VCaP (cell line): ENCODE measurements around the gene HS6ST3.

Experiments used
- H3K27ac ChIP-seq: fragments of 450-650 bp; 2 replicates; pipeline ENCODE4 v1.5.1; 2017
- TF ChIP-seq, protein P1 (sequence below): fragments of 450-650 bp; conservative IDR thresholded peaks from 2 replicates; pipeline ENCODE4 v1.5.1; 2017; ENCODE audit warnings: mild to moderate bottlenecking, moderate library complexity

The HS6ST3 gene

DNA sequence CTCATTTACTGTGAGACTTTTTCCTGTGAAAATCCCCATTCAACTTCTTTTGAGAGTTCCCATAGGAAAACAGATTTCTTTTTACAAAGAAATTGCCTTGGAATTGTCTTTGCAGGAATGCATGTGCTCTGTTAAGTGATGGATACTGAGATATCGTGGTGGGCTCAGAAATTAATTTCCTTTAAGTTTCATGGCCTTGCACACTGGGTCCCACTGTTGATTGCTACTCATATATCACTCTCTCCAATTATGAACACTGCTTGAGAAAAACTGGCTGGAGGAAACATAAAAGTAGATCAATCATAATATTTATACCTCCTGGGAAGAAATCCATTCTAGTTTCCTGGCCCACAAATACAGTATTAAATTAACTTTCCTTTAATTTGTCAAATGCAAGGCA lies 773.1 kb downstream of the HS6ST3 start:
- no peak overlapping the region for H3K27ac ChIP-seq
- TF ChIP-seq, protein P1, sequence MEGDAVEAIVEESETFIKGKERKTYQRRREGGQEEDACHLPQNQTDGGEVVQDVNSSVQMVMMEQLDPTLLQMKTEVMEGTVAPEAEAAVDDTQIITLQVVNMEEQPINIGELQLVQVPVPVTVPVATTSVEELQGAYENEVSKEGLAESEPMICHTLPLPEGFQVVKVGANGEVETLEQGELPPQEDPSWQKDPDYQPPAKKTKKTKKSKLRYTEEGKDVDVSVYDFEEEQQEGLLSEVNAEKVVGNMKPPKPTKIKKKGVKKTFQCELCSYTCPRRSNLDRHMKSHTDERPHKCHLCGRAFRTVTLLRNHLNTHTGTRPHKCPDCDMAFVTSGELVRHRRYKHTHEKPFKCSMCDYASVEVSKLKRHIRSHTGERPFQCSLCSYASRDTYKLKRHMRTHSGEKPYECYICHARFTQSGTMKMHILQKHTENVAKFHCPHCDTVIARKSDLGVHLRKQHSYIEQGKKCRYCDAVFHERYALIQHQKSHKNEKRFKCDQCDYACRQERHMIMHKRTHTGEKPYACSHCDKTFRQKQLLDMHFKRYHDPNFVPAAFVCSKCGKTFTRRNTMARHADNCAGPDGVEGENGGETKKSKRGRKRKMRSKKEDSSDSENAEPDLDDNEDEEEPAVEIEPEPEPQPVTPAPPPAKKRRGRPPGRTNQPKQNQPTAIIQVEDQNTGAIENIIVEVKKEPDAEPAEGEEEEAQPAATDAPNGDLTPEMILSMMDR: no peak

DNA sequence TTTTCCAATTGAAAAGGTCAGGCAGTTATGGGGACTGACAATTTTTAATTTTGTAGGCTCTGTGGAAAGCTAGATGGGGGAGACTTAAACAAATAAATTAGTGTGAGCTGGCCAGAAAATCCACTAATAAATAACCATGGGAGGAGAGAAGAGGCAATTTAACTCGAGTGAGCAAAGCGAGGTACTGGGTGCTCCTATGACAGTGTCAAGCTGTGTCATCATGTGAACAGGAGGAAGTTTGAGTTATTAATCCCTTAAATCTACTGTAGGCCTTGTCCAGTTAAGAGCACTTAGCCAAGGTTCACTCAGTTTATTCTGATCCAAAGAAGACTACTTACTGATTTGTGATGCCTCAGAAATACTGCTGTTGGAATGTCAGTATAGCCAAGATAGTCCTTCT lies 781.6 kb downstream of the HS6ST3 start:
- TF ChIP-seq, protein P1: no peak
- H3K27ac ChIP-seq: no peak overlapping the region

DNA sequence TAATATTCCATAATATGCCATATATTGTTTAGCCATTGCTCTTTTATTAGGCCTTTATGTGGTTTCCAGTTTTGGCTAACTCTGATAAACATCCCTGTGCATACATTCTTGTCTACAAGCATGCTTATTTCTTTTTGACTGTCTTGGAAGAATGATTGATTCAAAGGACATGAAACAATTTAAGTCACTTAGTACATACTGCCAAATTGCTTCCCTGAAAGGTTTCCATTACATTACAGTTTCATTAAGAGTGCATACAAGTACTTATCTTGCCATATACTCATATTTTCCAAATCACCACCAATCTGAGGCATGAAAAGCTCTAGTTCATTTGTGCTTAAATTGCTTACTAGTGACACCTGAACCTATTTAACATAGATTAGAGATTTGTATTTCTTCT lies 790.5 kb downstream of the HS6ST3 start:
- no peak overlapping the region for H3K27ac ChIP-seq
- TF ChIP-seq, protein P1: no peak
